SJCRH30 (cell line): ENCODE measurements around the gene ATP6V1B1. TPM values are rescaled to one million over a fixed set of nuclear protein-coding genes. Genes with fewer than 3 reads are reported as not detected.

ENCODE experiments used
- DNase-seq, 2 experiments: peaks; one replicate each; pipeline ENCODE4 v3.0.0-alpha.2; 2015 to 2020
- H3K27ac ChIP-seq: fragments of 250-450 bp; sonication (Bioruptor Pico); 2 replicates; pipeline ENCODE4 v1.5.1; 2020; ENCODE audit warnings: mild to moderate bottlenecking, moderate library complexity
- H3K27me3 ChIP-seq: fragments of 250-450 bp; sonication (Bioruptor Pico); 2 replicates; pipeline ENCODE4 v1.5.1; 2020; ENCODE audit warnings: mild to moderate bottlenecking, moderate library complexity
- H3K36me3 ChIP-seq: fragments of 250-450 bp; sonication (Bioruptor Pico); 2 replicates; pipeline ENCODE4 v1.5.1; 2020; ENCODE audit warnings: mild to moderate bottlenecking, moderate library complexity
- H3K4me1 ChIP-seq: fragments of 250-450 bp; sonication (Bioruptor Pico); 2 replicates; pipeline ENCODE4 v1.5.1; 2020; ENCODE audit warnings: mild to moderate bottlenecking, moderate library complexity
- H3K4me3 ChIP-seq: fragments of 250-450 bp; sonication (Bioruptor Pico); 2 replicates; pipeline ENCODE4 v1.5.1; 2020; ENCODE audit warnings: mild to moderate bottlenecking, moderate library complexity
- H3K9me3 ChIP-seq: fragments of 250-450 bp; sonication (Bioruptor Pico); replicated peaks from 2 replicates; pipeline ENCODE4 v1.5.1; 2020; ENCODE audit warnings: mild to moderate bottlenecking, moderate library complexity
- total RNA-seq: library from RNA; depleted of rRNA; stranded (reverse); fragments of >200 nt; shearing (Covaris generic); gene quantifications from 2 replicates; pipeline ENCODE4 v1.2.3, GENCODE V29; 2014

ATP6V1B1 gene
- total RNA-seq, 1 experiment from 2014 or later = 1.6 TPM

DNA sequence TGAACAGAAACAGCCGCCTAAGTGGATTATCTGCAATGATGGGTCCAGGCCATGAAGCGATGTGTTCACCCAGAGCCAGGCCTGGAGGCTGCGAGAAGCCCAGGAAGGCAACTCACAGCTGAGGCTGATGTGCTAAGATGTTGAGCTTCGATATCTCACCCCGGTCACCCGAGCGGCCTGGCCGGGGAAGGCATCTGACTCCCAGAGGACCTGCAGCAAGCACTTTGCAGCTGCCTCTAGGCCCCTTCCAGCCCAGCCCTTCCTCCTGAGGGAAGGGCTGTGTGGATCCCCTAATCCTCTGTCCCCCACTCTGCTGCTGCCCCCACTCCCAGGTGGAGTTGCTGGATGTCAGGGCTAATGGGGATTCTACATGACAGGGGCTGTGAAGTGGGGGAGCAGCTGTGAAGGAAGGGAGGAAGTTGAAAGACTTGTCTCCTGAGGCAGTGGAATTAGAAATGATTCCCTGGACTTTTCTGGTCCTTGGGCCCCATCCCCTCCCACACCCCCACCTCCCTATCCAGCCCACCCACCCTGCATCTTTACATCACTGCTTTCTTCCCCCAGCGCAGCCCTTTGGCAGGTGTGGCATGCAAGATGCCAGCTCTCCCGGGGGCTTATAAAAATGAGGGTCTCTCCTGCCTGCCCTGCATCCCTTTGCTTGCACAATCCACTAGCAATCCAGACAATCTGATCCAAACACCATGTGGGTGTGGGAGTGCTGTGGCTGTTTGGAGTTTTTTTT is 4.3 kb downstream of the ATP6V1B1 start:
- peak; percentile 91 to 94 for DNase-seq
- H3K27me3 ChIP-seq = no peaks in the 10 kb centered on the region
- no peak overlapping the region for H3K4me3 ChIP-seq
- H3K36me3 ChIP-seq = no peaks in the 10 kb centered on the region
- peak overlapping the region; percentile 31 for H3K27ac ChIP-seq
- peaks cover 52% of the 10 kb centered on the region for H3K4me1 ChIP-seq
- no peaks in the 10 kb centered on the region for H3K9me3 ChIP-seq

DNA sequence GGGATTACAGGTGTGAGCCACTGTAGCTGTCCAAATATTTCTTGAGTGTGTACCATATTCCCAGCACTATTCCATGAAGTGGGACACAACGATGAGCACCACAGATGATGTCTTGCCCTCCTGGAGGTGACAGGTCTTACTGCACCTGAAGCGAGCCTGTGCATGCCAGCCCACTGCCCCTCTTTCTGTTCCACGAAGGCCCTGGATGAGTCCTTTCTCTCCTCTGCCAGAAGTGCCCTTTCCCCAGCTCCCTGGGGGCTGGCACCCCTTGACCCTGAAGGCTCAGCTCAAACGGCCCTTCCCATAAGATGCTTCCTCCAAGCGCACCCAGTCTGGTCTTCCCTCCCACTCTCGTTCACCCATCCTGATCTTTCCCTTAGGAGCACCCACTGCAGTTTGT is 5.5 kb downstream of the ATP6V1B1 start:
- Histone ChIP-seq H3K4me3 (no peak overlapping the region), H3K36me3 (no peaks in the 10 kb centered on the region), H3K9me3 (no peaks in the 10 kb centered on the region), H3K4me1 (peaks cover 53% of the 10 kb centered on the region), H3K27me3 (no peaks in the 10 kb centered on the region), H3K27ac (no peak overlapping the region)
- no peak for DNase-seq

DNA sequence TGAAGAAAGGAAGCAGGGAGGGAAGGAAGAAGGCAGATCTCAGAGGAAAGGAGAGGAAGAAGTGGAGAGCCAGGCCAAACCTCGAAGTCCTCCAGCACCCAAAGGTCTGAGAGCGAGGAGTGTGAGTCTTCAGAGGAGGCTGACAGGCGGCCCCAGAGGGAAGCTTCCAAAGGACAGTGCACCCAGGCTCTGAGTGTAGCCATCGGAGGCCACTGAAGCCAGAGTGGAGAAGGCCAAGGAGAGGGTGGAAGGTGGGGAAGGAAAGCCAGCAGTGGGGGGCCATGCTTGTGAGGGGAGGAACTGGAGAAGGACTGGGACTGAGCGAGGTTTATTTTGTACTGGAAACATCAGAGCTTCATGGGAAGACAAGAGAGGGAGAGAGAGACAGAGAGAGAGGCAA is 6.0 kb downstream of the ATP6V1B1 start:
- Histone ChIP-seq H3K27me3 (no peaks in the 10 kb centered on the region), H3K4me3 (no peak overlapping the region), H3K9me3 (no peaks in the 10 kb centered on the region), H3K36me3 (no peaks in the 10 kb centered on the region), H3K27ac (no peak overlapping the region), H3K4me1 (peaks cover 48% of the 10 kb centered on the region)
- DNase-seq = no peak

DNA sequence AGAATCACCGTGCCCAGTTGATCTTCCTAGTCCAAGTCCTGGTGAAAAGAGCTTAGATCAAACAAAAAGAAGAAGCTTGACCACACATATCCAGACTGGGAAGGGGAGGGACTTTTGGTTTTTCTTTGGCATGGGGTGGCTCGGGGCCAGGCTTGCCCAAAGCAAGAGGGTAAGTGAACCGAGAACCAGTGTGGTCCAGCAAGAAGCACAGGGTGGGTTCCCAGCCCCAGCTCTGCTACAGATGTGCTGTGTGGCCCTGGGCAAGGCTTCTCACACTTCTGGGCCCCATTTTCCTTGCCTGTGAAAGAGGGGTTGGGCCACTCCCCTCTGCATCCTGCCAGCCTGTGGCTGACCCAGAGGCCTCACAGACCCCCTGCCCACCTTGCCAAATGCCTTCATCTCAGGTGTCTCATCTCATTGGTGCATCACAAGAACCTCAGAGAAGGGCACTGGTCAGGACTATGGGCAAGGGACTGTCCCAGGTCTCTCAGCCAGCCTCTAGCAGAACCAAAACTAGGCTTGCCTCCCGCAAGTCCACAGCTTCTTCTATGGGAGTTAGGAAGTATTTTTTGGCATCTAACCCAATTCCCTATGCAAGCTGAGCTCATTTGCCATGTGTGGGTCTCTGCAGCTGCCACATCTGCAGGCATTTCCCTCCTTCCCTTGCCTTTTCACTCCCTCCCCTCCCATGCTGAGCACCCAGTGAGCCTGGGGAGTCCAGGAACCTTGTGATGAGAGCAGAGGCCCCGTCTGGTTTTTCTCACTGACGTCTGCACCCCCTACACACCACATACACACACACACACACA is 6.9 kb downstream of the ATP6V1B1 start:
- Histone ChIP-seq H3K27ac (peak overlapping the region; percentile 24; the same call in 1 of the 2 replicates), H3K4me1 (peaks cover 41% of the 10 kb centered on the region), H3K4me3 (no peak overlapping the region), H3K36me3 (no peaks in the 10 kb centered on the region), H3K27me3 (no peaks in the 10 kb centered on the region), H3K9me3 (no peaks in the 10 kb centered on the region)
- peak; percentile 62 to 78 for DNase-seq

DNA sequence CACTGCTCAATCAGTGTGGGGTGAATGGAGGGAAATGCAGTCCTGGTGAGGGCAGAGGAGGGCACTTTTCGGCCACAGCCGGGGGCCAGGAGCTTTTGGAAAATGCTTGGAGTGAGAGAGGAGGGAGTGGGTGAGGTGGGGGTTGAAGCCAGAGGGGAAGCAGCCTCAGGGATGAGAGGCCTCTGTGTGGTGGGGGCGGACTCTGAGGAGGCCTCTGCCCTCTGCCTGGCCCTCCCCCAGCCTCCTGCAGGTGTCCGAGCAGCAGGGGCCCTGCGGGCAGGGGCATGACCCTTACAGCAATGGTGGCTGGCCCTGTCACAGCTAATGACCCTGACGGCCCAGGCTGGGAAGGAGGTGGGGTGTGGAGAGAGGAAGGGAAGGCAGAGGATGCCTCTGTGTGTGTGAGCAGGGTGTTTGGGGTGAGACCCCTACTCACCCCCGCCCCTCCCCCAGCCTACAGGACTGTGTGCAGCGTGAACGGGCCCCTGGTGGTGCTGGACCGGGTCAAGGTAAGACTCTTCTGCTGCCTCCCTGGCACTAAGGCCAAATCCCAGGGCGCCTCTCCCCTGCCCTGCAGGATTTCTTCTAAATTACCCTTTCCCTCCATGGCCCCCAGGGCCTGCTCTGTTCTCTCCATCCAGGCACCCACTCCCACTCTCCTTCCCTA is 7.6 kb downstream of the ATP6V1B1 start:
- no peak for DNase-seq
- Histone ChIP-seq H3K9me3 (no peaks in the 10 kb centered on the region), H3K4me3 (no peak overlapping the region), H3K27me3 (no peaks in the 10 kb centered on the region), H3K27ac (peak overlapping the region; percentile 24; the same call in 1 of the 2 replicates), H3K4me1 (peaks cover 42% of the 10 kb centered on the region), H3K36me3 (no peaks in the 10 kb centered on the region)

DNA sequence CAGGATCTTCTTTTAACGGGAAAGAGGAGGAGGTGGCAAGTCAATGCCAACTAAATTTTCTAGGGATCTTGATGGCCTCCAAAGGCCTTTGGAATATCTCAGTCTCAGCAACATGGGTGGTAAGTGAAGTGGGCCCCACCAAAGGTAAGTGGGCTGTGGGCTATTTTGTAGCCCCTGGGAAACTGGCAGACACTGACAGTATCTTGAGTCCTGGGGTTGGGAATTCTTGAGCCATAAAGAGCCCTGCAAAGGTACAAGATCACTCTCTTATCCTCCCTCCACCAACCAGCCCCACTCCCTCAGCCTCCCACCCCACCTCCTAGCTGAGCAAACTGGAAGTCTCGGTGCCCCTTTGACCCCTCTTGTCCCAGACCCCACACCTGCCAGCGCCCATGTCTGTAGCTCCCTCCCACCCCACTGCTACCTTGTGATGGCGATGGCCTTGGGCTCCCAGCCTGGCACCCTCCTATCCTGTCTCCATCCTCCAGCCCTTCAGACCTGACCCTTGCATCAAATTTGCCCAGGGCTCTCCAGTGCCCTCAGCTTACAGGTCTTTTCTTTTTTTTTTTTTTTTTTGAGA is 8.5 kb downstream of the ATP6V1B1 start:
- H3K27me3 ChIP-seq = no peaks in the 10 kb centered on the region
- no peak for DNase-seq
- H3K27ac ChIP-seq = no peak overlapping the region
- H3K9me3 ChIP-seq = no peaks in the 10 kb centered on the region
- H3K4me1 ChIP-seq = peaks cover 37% of the 10 kb centered on the region
- H3K4me3 ChIP-seq = no peak overlapping the region
- no peaks in the 10 kb centered on the region for H3K36me3 ChIP-seq

DNA sequence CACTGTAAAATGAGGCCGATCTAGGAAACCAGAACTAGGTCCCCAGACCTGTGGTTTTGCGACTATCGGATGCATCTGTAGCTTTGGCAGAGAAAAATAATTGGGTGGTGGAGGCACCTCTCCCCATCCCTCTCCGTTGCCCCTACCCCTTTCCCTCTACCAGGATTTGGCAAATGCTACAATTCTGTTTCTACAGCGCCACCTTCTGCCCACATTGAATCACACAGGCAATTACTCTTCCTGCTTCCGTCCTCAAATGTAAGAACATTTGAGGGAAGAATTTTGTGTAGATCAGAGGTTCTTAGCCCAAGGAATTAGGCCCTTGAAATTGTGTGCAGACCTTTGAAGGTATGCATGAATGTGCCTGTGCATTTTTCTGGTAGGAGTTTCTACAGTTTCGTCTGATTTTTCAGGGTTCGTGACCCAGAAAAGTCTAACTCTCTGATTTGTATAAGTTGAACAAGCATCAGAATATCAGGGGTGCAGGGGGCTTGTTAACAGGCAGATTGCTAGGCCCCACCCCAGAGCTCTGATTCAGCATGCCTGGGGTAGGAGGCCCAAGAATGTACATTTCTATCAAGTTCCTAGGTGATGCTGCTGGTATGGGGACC is 11.2 kb downstream of the ATP6V1B1 start:
- Histone ChIP-seq H3K4me3 (no peak overlapping the region), H3K36me3 (no peaks in the 10 kb centered on the region), H3K27me3 (no peaks in the 10 kb centered on the region), H3K4me1 (peaks cover 23% of the 10 kb centered on the region), H3K9me3 (no peaks in the 10 kb centered on the region), H3K27ac (no peak overlapping the region)
- peak; percentile 68 to 91 for DNase-seq

DNA sequence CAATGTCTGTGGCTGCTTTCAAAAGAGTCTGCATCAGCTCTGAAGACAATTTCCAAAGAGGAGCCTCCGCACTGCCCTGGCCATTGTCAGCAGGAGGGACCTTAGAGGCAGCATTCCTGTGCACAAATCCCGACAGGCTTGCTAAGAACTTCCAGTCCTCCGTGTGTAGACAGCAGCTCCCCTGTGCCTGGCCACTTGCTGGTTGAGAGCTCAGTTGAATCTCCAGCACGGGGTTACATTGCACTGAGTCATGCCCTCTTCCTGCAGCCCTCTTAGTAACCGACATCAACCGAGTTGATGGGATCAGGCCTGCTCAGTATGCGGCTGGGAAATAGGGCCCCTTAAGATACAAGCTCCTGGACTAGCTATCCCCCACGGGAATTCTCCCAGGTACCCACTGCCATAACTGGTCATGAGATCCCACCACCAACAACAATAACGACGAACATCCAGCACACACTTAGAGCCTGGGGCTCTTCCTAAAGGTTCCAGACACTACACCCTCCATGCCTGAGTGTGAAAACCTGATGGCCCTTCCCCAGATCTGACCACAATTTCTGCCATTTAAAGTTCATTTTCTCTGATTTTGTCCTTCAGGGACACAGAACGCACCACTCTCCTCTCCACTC is 12.0 kb downstream of the ATP6V1B1 start:
- H3K36me3 ChIP-seq = no peaks in the 10 kb centered on the region
- peaks cover 18% of the 10 kb centered on the region for H3K4me1 ChIP-seq
- H3K27ac ChIP-seq = no peak overlapping the region
- no peaks in the 10 kb centered on the region for H3K27me3 ChIP-seq
- peak overlapping the region; percentile 47 for H3K4me3 ChIP-seq
- no peaks in the 10 kb centered on the region for H3K9me3 ChIP-seq
- peak in 1 of 2 experiments; percentile 45 for DNase-seq

DNA sequence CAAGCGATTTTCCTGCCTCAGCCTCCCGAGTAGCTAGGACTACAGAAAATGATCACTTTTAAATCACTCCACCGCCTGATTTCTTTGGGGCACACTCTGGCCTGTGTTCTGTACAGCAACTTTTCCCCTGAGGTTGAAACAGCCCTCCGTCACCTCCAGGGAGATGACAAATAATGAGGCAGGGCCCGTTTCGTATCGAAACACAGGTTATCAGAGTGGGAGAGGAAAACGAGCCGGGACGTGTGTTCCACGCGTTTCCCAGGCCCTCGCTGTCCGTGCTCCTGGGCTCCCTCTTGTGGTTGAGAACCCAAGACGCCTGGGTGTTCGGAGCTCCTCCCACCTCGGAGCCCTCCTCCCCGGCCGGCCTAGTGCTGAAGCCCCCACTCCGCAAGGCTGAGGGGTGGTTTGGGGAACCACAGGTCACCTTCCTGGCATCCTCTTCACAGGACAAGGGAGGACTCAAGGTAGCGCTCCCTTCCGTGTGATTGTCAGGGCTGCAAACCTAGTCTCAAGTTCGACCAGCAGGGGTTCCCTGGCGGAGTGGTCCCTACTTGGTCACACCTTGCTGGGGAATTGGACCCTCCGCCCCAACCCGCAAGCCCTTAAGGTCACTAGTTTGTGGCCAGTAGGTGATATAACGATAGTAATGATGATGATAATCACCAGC is 12.8 kb downstream of the ATP6V1B1 start:
- no peaks in the 10 kb centered on the region for H3K9me3 ChIP-seq
- no peaks in the 10 kb centered on the region for H3K36me3 ChIP-seq
- peaks cover 3% of the 10 kb centered on the region; the same call in 1 of the 2 replicates for H3K27me3 ChIP-seq
- H3K4me3 ChIP-seq = peak overlapping the region; percentile 47
- H3K27ac ChIP-seq = no peak overlapping the region
- DNase-seq = peak; percentile 86 to 94
- H3K4me1 ChIP-seq = peaks cover 11% of the 10 kb centered on the region

DNA sequence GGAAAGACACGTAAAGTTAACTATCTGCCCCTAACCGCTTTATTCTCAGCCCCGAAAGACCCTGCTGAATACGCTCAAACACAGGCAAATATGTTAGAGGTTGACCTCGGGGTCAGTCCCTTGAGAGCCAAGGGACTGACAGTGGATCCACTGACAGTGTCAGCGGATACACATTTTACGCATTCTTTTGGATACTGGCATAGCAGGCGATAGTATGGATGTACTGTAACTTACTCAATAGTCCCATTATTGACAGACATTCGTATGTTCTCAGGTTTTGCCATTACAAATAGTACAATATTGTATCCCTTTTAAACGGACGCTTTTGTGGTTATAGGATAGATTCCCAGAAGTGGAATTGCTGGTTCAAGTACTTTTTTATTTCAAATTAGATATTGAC is 13.4 kb downstream of the ATP6V1B1 start:
- Histone ChIP-seq H3K27ac (no peak overlapping the region), H3K36me3 (no peaks in the 10 kb centered on the region)
- DNase-seq = no peak

DNA sequence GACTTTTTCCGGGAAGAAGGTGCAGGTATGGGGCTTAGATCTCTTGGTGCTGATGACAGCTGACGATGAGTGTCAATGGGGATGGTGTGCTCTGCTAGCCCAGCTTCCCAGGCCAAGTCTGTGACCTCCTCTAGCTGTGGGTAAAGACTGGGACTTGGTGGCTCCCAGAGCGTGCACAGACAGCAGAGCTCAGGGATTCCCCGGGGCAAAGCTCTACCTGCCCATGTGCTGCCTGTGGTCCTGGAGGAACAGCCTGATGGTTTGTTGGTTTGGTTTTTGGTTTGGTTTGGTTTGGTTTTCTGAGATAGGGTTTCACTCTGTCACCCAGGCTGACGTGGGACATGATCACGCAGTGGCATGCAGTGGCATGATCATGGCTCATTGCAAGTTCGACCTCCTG is 19.2 kb downstream of the ATP6V1B1 start:
- Histone ChIP-seq H3K36me3 (no peaks in the 10 kb centered on the region), H3K9me3 (no peaks in the 10 kb centered on the region), H3K4me1 (no peaks in the 10 kb centered on the region), H3K27ac (no peak overlapping the region), H3K27me3 (peaks cover 5% of the 10 kb centered on the region; the same call in 1 of the 2 replicates), H3K4me3 (no peak overlapping the region)
- DNase-seq = no peak

More for the DNA sequence above, 13.4 kb downstream of the ATP6V1B1 start:
- Histone ChIP-seq H3K9me3 (no peaks in the 10 kb centered on the region), H3K4me3 (no peak overlapping the region), H3K27me3 (peaks cover 5% of the 10 kb centered on the region; the same call in 1 of the 2 replicates), H3K4me1 (peaks cover 11% of the 10 kb centered on the region)

DNA sequence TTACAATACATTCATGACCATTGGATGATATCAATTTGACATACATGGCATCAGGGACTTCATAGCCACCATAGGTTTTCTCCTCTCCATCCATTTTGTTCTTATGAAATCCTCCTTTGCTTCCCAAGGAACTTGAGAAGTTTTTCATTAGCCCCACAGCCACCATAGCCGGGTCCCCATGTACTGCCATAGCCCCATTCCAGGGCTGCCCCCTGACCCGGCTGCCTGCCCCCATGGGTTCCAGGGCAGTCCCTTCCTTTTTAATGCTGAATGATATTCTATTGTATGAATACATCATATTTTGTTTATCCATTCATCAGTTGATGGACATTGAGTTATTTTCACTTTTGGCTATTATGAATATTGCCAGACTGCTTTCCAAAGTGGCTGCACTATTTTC is 20.4 kb downstream of the ATP6V1B1 start:
- no peaks in the 10 kb centered on the region for H3K9me3 ChIP-seq
- DNase-seq = no peak
- H3K27me3 ChIP-seq = peaks cover 5% of the 10 kb centered on the region; the same call in 1 of the 2 replicates
- no peak overlapping the region for H3K27ac ChIP-seq
- H3K36me3 ChIP-seq = no peaks in the 10 kb centered on the region
- H3K4me1 ChIP-seq = no peaks in the 10 kb centered on the region
- H3K4me3 ChIP-seq = no peak overlapping the region

DNA sequence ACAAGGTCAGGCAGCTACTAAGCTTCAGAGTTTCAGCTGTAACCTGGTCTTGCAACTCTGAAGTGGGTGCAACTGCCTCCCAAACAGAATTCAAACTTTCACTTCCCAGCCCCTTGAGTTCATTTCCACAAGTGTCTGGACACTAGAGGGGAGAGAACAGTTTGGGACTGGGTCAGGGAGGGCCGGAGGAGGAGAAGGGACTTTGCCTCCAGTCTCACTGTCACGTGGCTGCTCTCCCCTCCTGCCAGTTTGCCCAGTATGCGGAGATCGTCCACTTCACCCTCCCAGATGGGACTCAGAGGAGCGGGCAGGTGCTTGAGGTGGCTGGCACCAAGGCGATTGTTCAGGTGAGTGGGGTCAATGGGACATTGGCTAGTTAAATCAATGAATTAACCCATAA is 22.1 kb downstream of the ATP6V1B1 start:
- Histone ChIP-seq H3K4me3 (no peak overlapping the region), H3K36me3 (no peaks in the 10 kb centered on the region), H3K4me1 (no peaks in the 10 kb centered on the region), H3K27ac (no peak overlapping the region), H3K27me3 (peaks cover 5% of the 10 kb centered on the region; the same call in 1 of the 2 replicates), H3K9me3 (no peaks in the 10 kb centered on the region)
- DNase-seq = no peak
